ENCODE measurements around the gene METTL3. TPM values are rescaled to one million over a fixed set of nuclear protein-coding genes. Genes with fewer than 3 reads are reported as not detected.

METTL3 gene
- total and polyA plus RNA-seq, 2 of the 8 experiments (the other 6 are each of a cell fraction or from before 2014, with no cell fraction given): 103 to 144 TPM

DNA sequence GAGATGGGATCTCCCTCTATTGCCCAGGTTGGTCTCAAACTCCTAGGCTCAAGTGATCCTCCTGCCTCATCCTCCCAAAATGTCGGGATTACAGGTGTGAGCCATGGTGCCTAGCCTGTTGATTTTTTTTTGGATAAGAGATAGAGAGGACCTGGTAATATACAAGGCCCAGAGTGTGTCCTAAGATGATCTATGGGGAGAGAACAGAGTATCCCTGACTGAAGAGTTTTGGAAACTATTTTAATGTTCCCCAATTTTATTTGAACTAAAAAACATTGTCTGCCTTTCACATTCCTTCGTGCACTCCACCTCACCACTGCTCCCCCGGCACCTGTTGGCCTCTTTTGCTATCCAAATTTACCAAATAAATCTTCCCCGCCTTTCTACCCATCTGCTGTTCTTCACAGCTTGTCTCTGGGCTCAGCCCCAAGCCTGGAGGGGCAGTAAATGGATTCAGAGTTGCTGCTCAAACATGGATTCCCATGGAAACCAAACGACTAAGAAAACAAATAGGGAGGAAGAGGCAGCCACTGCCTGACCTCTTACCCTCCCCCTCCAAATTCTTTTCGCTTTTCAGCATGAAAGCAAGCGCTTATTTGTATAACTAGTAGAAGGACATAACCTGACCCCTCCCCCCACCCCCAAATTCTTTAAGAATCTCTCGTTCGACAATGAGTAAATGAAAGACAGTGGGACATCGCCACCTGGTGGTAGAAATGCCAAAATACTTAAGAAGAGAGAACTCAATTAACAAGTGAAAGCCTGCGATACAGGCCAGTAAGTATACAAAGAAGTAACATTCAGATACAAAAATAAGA is 46.2 kb upstream of the METTL3 start (continued):
- TF ChIP-seq RXRA (IDR thresholded peaks at IDR 0.05; ENCODE audit: insufficient read depth, low read depth, low read length) (peak; percentile 28; the same call in 1 of the 2 replicates), TCF12 (IDR thresholded peaks at IDR 0.05; ENCODE audit: low read depth, low read length) (peak; percentile 75; the same call in 1 of the 2 replicates), TAF1 (IDR thresholded peaks at IDR 0.05; ENCODE audit: low read depth, low read length) (peak; percentile 60; the same call in 1 of the 2 replicates), GABPA (IDR thresholded peaks at IDR 0.05; ENCODE audit: borderline replicate concordance, insufficient read depth, low read length) (no peak), CTBP2 (IDR thresholded peaks at IDR 0.05; ENCODE audit: borderline replicate concordance, insufficient read depth, insufficient read length, low read length) (no peak), NANOG (IDR thresholded peaks at IDR 0.05; ENCODE audit: insufficient read depth, low read depth, low read length, poor library complexity, severe bottlenecking) (peak; percentile 71), ASH2L (IDR thresholded peaks at IDR 0.05; ENCODE audit: low read length) (peak; percentile 96), YY1 (IDR thresholded peaks at IDR 0.05; ENCODE audit: low read depth, low read length) (peak; percentile 72), CHD1 (IDR thresholded peaks at IDR 0.05; ENCODE audit: low read depth, low read length) (no peak), POLR2AphosphoS5 (IDR thresholded peaks at IDR 0.05; ENCODE audit: low read depth, low read length) (no peak; the same call in 1 of the 2 replicates), CBX8 (IDR thresholded peaks at IDR 0.05; ENCODE audit: borderline replicate concordance, low read depth, low read length) (no peak), KDM4A (IDR thresholded peaks at IDR 0.05; ENCODE audit: low read depth, low read length, severe bottlenecking) (no peak), HDAC2 (IDR thresholded peaks at IDR 0.05; ENCODE audit: borderline replicate concordance in 1 of 2, low read depth in 2 of 2, low read length in 2 of 2) (0 out of 4 replicates have a peak, but pooled peaks have one; percentile 8 to 27), NRF1 (IDR thresholded peaks at IDR 0.05; ENCODE audit: low read depth, low read length) (no peak), SUZ12 (IDR thresholded peaks at IDR 0.05; ENCODE audit: low read length) (no peak), SRF (IDR thresholded peaks at IDR 0.05; ENCODE audit: low read depth, low read length) (peak; percentile 44; the same call in 1 of the 2 replicates), ZNF274 (IDR thresholded peaks at IDR 0.05; ENCODE audit: borderline replicate concordance, extremely low read depth, low read length) (no peak)
- TF ChIP-seq, protein P1, sequence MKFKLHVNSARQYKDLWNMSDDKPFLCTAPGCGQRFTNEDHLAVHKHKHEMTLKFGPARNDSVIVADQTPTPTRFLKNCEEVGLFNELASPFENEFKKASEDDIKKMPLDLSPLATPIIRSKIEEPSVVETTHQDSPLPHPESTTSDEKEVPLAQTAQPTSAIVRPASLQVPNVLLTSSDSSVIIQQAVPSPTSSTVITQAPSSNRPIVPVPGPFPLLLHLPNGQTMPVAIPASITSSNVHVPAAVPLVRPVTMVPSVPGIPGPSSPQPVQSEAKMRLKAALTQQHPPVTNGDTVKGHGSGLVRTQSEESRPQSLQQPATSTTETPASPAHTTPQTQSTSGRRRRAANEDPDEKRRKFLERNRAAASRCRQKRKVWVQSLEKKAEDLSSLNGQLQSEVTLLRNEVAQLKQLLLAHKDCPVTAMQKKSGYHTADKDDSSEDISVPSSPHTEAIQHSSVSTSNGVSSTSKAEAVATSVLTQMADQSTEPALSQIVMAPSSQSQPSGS (IDR thresholded peaks at IDR 0.05; ENCODE audit: low read length): peak; percentile 84; the same call in 1 of the 2 replicates
- TF ChIP-seq, protein P2, sequence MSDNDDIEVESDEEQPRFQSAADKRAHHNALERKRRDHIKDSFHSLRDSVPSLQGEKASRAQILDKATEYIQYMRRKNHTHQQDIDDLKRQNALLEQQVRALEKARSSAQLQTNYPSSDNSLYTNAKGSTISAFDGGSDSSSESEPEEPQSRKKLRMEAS (IDR thresholded peaks at IDR 0.05): 0 out of 2 replicates have a peak, but pooled peaks have one; percentile 11
- TF ChIP-seq, protein P3, sequence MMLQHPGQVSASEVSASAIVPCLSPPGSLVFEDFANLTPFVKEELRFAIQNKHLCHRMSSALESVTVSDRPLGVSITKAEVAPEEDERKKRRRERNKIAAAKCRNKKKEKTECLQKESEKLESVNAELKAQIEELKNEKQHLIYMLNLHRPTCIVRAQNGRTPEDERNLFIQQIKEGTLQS (IDR thresholded peaks at IDR 0.05; ENCODE audit: insufficient read depth, low read depth, low read length): no peak
